Measurements from ENCODE around the gene CRLF1.

Gene CRLF1

GRCh38 chr19:18559685-18560084, 46.9 kb downstream of the CRLF1 start:
- no peak for DNase-seq

- DNase-seq: no peak
Observed at GRCh38 chr19:18558604-18559003, 48.0 kb downstream of the CRLF1 start.

DNA sequence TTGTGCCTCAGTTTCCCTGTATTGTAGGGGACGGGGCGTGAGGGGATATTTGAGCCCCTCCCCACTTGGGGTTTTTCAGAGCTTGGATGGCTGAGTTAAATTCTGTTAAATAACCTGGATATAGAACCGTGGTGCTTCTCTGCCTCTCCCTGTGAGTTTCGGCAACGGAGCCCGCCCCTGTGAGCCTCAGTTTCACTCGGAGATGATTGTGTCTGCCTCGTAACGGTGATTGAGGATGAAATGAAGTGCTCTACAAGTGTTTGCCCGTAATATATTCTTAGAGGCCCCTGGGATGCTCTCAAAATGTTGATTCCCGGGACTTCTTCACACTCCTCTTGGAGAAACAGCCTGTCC, 48.4 kb downstream of the CRLF1 start:
- peak in 1 of 58 donors; percentile 26 for DNase-seq

- DNase-seq: peak; percentile 51 to 98 (median 94)
Observed at GRCh38 chr19:18557411-18558201, 49.0 kb downstream of the CRLF1 start, which contains the start of gene KXD1. KXD1 (plus strand) TSS chr19:18557870; CDS start chr19:18562057, 4,187 bp downstream.

- DNase-seq: no peak
Observed at GRCh38 chr19:18551631-18552030, 55.0 kb downstream of the CRLF1 start.

- DNase-seq: peak in 29 of 58 donors; percentile 6 to 66 (median 29)
Observed at GRCh38 chr19:18543814-18544475, 62.7 kb downstream of the CRLF1 start.
